WTC11 (cell line): ENCODE measurements around the gene NUDT14. TPM values are rescaled to one million over a fixed set of nuclear protein-coding genes. Genes with fewer than 3 reads are reported as not detected.

Experiments used
- ATAC-seq: fragments of 200-7000 bp; cut with Tn5 transposase; 2 replicates; pipeline ENCODE4 v1.10.0; 2021; ENCODE audit warnings: mild to moderate bottlenecking, moderate library complexity
- CTCF ChIA-PET: fragments of 300-600 bp; sonication (Branson Sonifier 250); formaldehyde crosslinking; loops from one replicate; lab custom pipeline; 2021; ENCODE audit warnings: antibody characterized with exemption; lab: Charles Lee
- POLR2A ChIA-PET: fragments of 350-600 bp; sonication (Branson Sonifier 250); formaldehyde crosslinking; loops from one replicate; lab custom pipeline; 2021; ENCODE audit warnings: antibody characterized with exemption; lab: Charles Lee
- DNase-seq: peaks from one replicate; pipeline ENCODE4 v3.0.0; 2021; ENCODE audit warnings: low spot score
- H3K27ac Mint-ChIP-seq: 2 replicates; pipeline ENCODE4 v1.8.0; 2021; ENCODE audit warnings: mixed read lengths
- H3K27me3 Mint-ChIP-seq: 2 replicates; pipeline ENCODE4 v1.8.0; 2021; ENCODE audit warnings: low read depth, mild to moderate bottlenecking, moderate library complexity, mixed read lengths
- H3K36me3 Mint-ChIP-seq: 2 replicates; pipeline ENCODE4 v1.8.0; 2021; ENCODE audit warnings: mixed read lengths
- H3K4me1 Mint-ChIP-seq: 2 replicates; pipeline ENCODE4 v1.8.0; 2022; ENCODE audit warnings: mixed read lengths
- H3K4me3 Mint-ChIP-seq: 2 replicates; pipeline ENCODE4 v1.8.0; 2021; ENCODE audit warnings: mild to moderate bottlenecking, moderate library complexity, mixed read lengths
- H3K9me3 Mint-ChIP-seq: 2 replicates; pipeline ENCODE4 v1.8.0; 2021; ENCODE audit warnings: mixed read lengths
- CREM ChIP-seq: sonication (generic); formaldehyde crosslinking; IDR thresholded peaks from 2 replicates; pipeline ENCODE4 v1.8.1; 2022; ENCODE audit warnings: mild to moderate bottlenecking, missing genetic modification reagents, moderate library complexity
- FOXP1 ChIP-seq: sonication (generic); formaldehyde crosslinking; IDR thresholded peaks from 2 replicates; pipeline ENCODE4 v1.8.0; 2022; ENCODE audit warnings: missing genetic modification reagents, mild to moderate bottlenecking, moderate library complexity, borderline replicate concordance
- JAZF1 ChIP-seq: fragments of 250-450 bp; sonication (Bioruptor Pico); IDR thresholded peaks from 2 replicates; pipeline ENCODE4 v1.9.0; 2021; ENCODE audit warnings: moderate library complexity, mild to moderate bottlenecking, inconsistent platforms
- KAT7 ChIP-seq: sonication (generic); formaldehyde crosslinking; IDR thresholded peaks from 2 replicates; pipeline ENCODE4 v1.8.1; 2023; ENCODE audit warnings: missing genetic modification reagents, mild to moderate bottlenecking, borderline replicate concordance
- NFE2L1 ChIP-seq: sonication (generic); formaldehyde crosslinking; IDR thresholded peaks from 2 replicates; pipeline ENCODE4 v1.8.1; 2023; ENCODE audit warnings: missing genetic modification reagents
- OVOL2 ChIP-seq: fragments of 250-450 bp; sonication (Bioruptor Pico); IDR thresholded peaks from 2 replicates; pipeline ENCODE4 v1.9.0; 2021; ENCODE audit warnings: mild to moderate bottlenecking, borderline replicate concordance
- ZNF121 ChIP-seq: sonication (generic); formaldehyde crosslinking; IDR thresholded peaks from 2 replicates; pipeline ENCODE4 v1.8.0; 2023; ENCODE audit warnings: missing genetic modification reagents
- ZNF138 ChIP-seq: sonication (generic); formaldehyde crosslinking; conservative IDR thresholded peaks from 2 replicates; pipeline ENCODE4 v1.8.1; 2022; ENCODE audit warnings: mild to moderate bottlenecking, moderate library complexity, missing genetic modification reagents
- ZNF396 ChIP-seq: fragments of 250-450 bp; sonication (Bioruptor Pico); IDR thresholded peaks from 2 replicates; pipeline ENCODE4 v1.8.0; 2021; ENCODE audit warnings: mild to moderate bottlenecking, moderate library complexity, borderline replicate concordance
- ZNF423 ChIP-seq: fragments of 250-450 bp; sonication (Bioruptor Pico); IDR thresholded peaks from 2 replicates; pipeline ENCODE4 v2.1.2; 2022; ENCODE audit warnings: mild to moderate bottlenecking, moderate library complexity
- total RNA-seq: library from RNA; stranded (reverse); gene quantifications from 3 replicates; pipeline ENCODE4 v1.2.3, GENCODE V29; 2021
- TF ChIP-seq, protein P1 (sequence below): sonication (generic); formaldehyde crosslinking; IDR thresholded peaks from 2 replicates; pipeline ENCODE4 v1.8.0; 2022; ENCODE audit warnings: mild to moderate bottlenecking, missing genetic modification reagents
- TF ChIP-seq, protein P2 (sequence below): sonication (generic); formaldehyde crosslinking; IDR thresholded peaks from 2 replicates; pipeline ENCODE4 v1.8.1; 2022; ENCODE audit warnings: mild to moderate bottlenecking, moderate library complexity, missing genetic modification reagents
- TF ChIP-seq, protein P3 (sequence below): sonication (generic); formaldehyde crosslinking; IDR thresholded peaks from 2 replicates; pipeline ENCODE4 v1.8.0; 2023; ENCODE audit warnings: missing genetic modification reagents
- TF ChIP-seq, protein P4 (sequence below): fragments of 250-450 bp; sonication (Bioruptor Pico); conservative IDR thresholded peaks from 2 replicates; pipeline ENCODE4 v1.9.0; 2021; ENCODE audit warnings: mild to moderate bottlenecking
- TF ChIP-seq, protein P5 (sequence below): sonication (generic); formaldehyde crosslinking; IDR thresholded peaks from 2 replicates; pipeline ENCODE4 v1.8.1; 2022; ENCODE audit warnings: missing genetic modification reagents, borderline replicate concordance
- TF ChIP-seq, protein P6 (sequence below): fragments of 250-450 bp; sonication (Bioruptor Pico); IDR thresholded peaks from 2 replicates; pipeline ENCODE4 v1.8.0; 2021; ENCODE audit warnings: mild to moderate bottlenecking
- TF ChIP-seq, protein P7 (sequence below): sonication (generic); formaldehyde crosslinking; IDR thresholded peaks from 2 replicates; pipeline ENCODE4 v1.8.0; 2022; ENCODE audit warnings: mild to moderate bottlenecking, missing genetic modification reagents

Gene NUDT14
- total RNA-seq, 1 experiment from 2014 or later: 35.4 TPM

DNA sequence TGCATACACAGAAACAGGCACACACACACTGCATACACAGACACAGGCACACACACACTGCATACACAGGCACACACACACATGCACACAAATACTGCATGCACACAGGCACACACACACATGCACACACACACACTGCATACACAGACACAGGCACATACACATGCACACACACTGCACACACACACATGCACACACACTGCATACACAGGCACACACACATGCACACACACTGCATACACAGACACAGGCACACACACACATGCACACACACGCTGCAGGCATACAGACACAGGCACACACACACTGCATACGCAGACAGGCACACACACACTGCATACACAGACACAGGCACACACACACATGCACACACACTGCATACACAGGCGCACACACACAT is 34.5 kb upstream of the NUDT14 start:
- no peak overlapping the region for H3K4me3 Mint-ChIP-seq
- ChIA-PET CTCF (no interaction called here), POLR2A (no interaction called here)
- no peaks in the 10 kb centered on the region for H3K4me1 Mint-ChIP-seq
- H3K9me3 Mint-ChIP-seq: peaks cover 9% of the 10 kb centered on the region
- H3K27me3 Mint-ChIP-seq: no peaks in the 10 kb centered on the region
- H3K27ac Mint-ChIP-seq: 0 out of 2 replicates have a peak overlapping the region, but pooled peaks have one; percentile 27
- TF ChIP-seq CREM (CRISPR knock-in tag): no peak
- TF ChIP-seq, protein P1, sequence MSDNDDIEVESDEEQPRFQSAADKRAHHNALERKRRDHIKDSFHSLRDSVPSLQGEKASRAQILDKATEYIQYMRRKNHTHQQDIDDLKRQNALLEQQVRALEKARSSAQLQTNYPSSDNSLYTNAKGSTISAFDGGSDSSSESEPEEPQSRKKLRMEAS (CRISPR knock-in tag): no peak
- no peak for TF ChIP-seq JAZF1 (CRISPR knock-in tag)
- TF ChIP-seq, protein P2, sequence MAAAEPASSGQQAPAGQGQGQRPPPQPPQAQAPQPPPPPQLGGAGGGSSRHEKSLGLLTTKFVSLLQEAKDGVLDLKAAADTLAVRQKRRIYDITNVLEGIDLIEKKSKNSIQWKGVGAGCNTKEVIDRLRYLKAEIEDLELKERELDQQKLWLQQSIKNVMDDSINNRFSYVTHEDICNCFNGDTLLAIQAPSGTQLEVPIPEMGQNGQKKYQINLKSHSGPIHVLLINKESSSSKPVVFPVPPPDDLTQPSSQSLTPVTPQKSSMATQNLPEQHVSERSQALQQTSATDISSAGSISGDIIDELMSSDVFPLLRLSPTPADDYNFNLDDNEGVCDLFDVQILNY: no peak
- no peak for TF ChIP-seq ZNF396 (CRISPR knock-in tag)
- no peak for TF ChIP-seq KAT7 (CRISPR knock-in tag)
- TF ChIP-seq, protein P3, sequence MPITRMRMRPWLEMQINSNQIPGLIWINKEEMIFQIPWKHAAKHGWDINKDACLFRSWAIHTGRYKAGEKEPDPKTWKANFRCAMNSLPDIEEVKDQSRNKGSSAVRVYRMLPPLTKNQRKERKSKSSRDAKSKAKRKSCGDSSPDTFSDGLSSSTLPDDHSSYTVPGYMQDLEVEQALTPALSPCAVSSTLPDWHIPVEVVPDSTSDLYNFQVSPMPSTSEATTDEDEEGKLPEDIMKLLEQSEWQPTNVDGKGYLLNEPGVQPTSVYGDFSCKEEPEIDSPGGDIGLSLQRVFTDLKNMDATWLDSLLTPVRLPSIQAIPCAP (CRISPR knock-in tag): no peak
- no peak for TF ChIP-seq NFE2L1
- TF ChIP-seq, protein P4, sequence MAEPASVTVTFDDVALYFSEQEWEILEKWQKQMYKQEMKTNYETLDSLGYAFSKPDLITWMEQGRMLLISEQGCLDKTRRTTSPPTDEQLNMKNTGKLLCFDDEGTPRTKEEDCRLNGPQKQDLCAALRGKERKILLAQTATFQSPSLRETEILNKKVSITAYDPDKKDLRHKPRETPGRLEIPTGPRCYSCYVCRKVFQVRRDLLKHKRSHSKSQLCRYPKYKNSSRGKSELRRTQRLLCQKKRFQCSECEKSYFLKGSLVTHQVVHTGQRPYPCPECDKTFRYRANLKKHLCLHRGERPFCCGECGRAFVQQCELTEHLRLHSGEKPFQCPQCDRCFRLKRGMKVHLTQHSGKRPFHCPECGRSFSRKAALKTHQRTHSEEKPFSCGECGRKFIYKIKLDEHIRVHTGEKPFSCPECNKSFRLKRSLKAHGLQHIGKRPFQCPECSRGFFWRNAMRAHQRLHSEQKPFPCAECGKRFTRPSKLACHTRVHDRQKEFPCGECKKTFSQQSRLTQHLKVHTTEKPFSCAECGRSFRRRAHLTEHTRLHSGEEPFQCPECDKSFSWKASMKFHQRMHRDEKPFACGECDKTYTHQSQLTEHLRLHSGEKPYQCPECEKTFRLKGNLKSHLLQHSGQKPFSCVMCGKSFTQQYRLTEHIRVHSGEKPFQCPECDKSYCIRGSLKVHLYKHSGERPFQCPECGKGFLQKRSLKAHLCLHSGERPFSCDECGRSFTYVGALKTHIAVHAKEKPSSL (CRISPR knock-in tag): no peak
- TF ChIP-seq, protein P5, sequence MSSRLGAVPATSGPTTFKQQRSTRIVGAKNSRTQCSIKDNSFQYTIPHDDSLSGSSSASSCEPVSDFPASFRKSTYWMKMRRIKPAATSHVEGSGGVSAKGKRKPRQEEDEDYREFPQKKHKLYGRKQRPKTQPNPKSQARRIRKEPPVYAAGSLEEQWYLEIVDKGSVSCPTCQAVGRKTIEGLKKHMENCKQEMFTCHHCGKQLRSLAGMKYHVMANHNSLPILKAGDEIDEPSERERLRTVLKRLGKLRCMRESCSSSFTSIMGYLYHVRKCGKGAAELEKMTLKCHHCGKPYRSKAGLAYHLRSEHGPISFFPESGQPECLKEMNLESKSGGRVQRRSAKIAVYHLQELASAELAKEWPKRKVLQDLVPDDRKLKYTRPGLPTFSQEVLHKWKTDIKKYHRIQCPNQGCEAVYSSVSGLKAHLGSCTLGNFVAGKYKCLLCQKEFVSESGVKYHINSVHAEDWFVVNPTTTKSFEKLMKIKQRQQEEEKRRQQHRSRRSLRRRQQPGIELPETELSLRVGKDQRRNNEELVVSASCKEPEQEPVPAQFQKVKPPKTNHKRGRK (CRISPR knock-in tag): no peak
- TF ChIP-seq, protein P6, sequence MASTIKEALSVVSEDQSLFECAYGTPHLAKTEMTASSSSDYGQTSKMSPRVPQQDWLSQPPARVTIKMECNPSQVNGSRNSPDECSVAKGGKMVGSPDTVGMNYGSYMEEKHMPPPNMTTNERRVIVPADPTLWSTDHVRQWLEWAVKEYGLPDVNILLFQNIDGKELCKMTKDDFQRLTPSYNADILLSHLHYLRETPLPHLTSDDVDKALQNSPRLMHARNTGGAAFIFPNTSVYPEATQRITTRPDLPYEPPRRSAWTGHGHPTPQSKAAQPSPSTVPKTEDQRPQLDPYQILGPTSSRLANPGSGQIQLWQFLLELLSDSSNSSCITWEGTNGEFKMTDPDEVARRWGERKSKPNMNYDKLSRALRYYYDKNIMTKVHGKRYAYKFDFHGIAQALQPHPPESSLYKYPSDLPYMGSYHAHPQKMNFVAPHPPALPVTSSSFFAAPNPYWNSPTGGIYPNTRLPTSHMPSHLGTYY: no peak
- H3K36me3 Mint-ChIP-seq: peaks cover 10% of the 10 kb centered on the region; the same call in 1 of the 2 replicates
- ATAC-seq: no peak
- DNase-seq: no peak

DNA sequence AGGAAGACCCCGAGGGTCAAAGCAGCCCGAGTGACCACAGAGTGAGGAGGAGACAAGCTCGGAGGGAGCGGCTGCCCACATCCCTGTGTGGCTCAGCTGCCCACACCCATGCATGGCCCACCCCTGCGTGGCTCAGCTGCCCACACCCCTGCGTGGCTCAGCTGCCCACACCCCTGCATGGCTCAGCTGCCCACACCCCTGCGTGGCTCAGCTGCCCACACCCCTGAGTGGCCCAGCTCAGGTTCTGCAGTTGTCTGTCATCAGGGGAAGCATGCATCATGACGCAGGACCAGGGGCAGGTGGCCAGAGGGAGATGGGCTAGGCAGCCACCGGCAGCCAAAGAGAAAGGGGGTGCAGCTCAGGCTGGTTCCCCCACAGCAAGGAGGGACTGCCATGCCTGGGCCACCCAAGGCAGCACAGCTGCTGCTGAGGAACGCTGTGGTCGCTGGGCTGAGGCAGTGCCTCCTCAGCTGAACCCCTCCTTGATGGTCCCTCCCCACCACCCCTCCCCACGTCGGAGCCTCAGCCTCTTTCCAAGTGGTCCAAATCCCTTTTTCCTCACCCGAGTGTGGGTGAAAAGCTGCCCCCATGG is 33.3 kb upstream of the NUDT14 start:
- peaks cover 10% of the 10 kb centered on the region; the same call in 1 of the 2 replicates for H3K36me3 Mint-ChIP-seq
- peaks cover 9% of the 10 kb centered on the region for H3K9me3 Mint-ChIP-seq
- DNase-seq: no peak
- no peaks in the 10 kb centered on the region for H3K27me3 Mint-ChIP-seq
- ATAC-seq: no peak
- H3K4me3 Mint-ChIP-seq: no peak overlapping the region
- H3K27ac Mint-ChIP-seq: no peak overlapping the region
- H3K4me1 Mint-ChIP-seq: no peaks in the 10 kb centered on the region
- TF ChIP-seq, protein P4 (CRISPR knock-in tag): no peak
- TF ChIP-seq FOXP1 (CRISPR knock-in tag): no peak
- no peak for TF ChIP-seq ZNF138
- TF ChIP-seq ZNF423: no peak
- TF ChIP-seq, protein P7, sequence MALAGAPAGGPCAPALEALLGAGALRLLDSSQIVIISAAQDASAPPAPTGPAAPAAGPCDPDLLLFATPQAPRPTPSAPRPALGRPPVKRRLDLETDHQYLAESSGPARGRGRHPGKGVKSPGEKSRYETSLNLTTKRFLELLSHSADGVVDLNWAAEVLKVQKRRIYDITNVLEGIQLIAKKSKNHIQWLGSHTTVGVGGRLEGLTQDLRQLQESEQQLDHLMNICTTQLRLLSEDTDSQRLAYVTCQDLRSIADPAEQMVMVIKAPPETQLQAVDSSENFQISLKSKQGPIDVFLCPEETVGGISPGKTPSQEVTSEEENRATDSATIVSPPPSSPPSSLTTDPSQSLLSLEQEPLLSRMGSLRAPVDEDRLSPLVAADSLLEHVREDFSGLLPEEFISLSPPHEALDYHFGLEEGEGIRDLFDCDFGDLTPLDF (CRISPR knock-in tag): no peak
- no peak for TF ChIP-seq ZNF121
- no peak for TF ChIP-seq OVOL2 (CRISPR knock-in tag)
- TF ChIP-seq, all 79 proteins: peak for 0
- ChIA-PET CTCF (interaction anchor here (0.8 to 1.5 kb wide), 3 partner anchors 34 to 131 kb away, joined by 3 read pairs; partner anchors contain the start of gene BTBD6), POLR2A (interaction anchor here (1.5 kb wide), 1 partner anchor 9 kb away, joined by 4 read pairs; no protein-coding TSS in a partner anchor)
